Renal cortex interstitium (tissue), 11 donors: ENCODE results near the gene DUOX2. TPM values are rescaled to one million over a fixed set of nuclear protein-coding genes. Genes with fewer than 3 reads are reported as not detected.
"Not testable (repeated sequence)": the region's sequence is repeated elsewhere in the genome, so short reads cannot be mapped to it uniquely, and the experiment has no call there.

ENCODE experiments used
- DNase-seq, 11 donors: peaks; one replicate each; pipeline ENCODE4 v3.0.0-alpha.2; 2013; ENCODE audit warnings: low read depth in 9 of 11, low spot score in 4 of 11; ENCODE audit errors: extremely low read depth in 1 of 11
- polyA plus RNA-seq, 3 donors: library from polyadenylated mRNA; unstranded; fragments of 120-200 nt; gene quantifications; one replicate each; pipeline ENCODE4 v1.2.1, GENCODE V29; 2013; ENCODE audit not compliant: insufficient read length in 3 of 3

Gene DUOX2
- polyA plus RNA-seq, 3 donors = 0.05 to 0.11 (median 0.07) TPM

GRCh38 chr15:45084163-45084562 is 29.8 kb downstream of the DUOX2 start:
- DNase-seq = no peak

GRCh38 chr15:45083223-45083622 is 30.7 kb downstream of the DUOX2 start:
- no peak for DNase-seq

- not testable (repeated sequence) for DNase-seq
Observed at GRCh38 chr15:45082412-45082811, 31.6 kb downstream of the DUOX2 start.

GRCh38 chr15:45080593-45080992 is 33.4 kb downstream of the DUOX2 start:
- DNase-seq = not testable (repeated sequence)

- not testable (repeated sequence) for DNase-seq
Observed at GRCh38 chr15:45079628-45080246, 34.2 kb downstream of the DUOX2 start.

- not testable (repeated sequence) for DNase-seq
Observed at GRCh38 chr15:45079201-45079600, 34.8 kb downstream of the DUOX2 start.

GRCh38 chr15:45077391-45077790 is 36.6 kb downstream of the DUOX2 start:
- DNase-seq = not testable (repeated sequence)

- not testable (repeated sequence) for DNase-seq
Observed at GRCh38 chr15:45075440-45076320, 38.3 kb downstream of the DUOX2 start.

- not testable (repeated sequence) for DNase-seq
Observed at GRCh38 chr15:45073602-45074001, 40.4 kb downstream of the DUOX2 start.

- not testable (repeated sequence) for DNase-seq
Observed at GRCh38 chr15:45069942-45070360, 44.0 kb downstream of the DUOX2 start.

- no peak for DNase-seq
Observed at GRCh38 chr15:45064386-45064785, 49.6 kb downstream of the DUOX2 start.

- DNase-seq = not testable (repeated sequence)
Observed at GRCh38 chr15:45062301-45062700, 51.7 kb downstream of the DUOX2 start.

GRCh38 chr15:45058690-45059675 is 55.0 kb downstream of the DUOX2 start:
- not testable (repeated sequence) for DNase-seq

GRCh38 chr15:45052676-45053075 is 61.3 kb downstream of the DUOX2 start:
- not testable (repeated sequence) for DNase-seq

- no peak for DNase-seq
Observed at GRCh38 chr15:45050587-45050986, 63.4 kb downstream of the DUOX2 start.

GRCh38 chr15:45048794-45049631 is 65.0 kb downstream of the DUOX2 start:
- DNase-seq = no peak

- DNase-seq = not testable (repeated sequence)
Observed at GRCh38 chr15:45048449-45048793, 65.6 kb downstream of the DUOX2 start.

- not testable (repeated sequence) for DNase-seq
Observed at GRCh38 chr15:45044270-45044669, 69.7 kb downstream of the DUOX2 start.
